ENCODE measurements around the gene PLCG1. TPM values are rescaled to one million over a fixed set of nuclear protein-coding genes. Genes with fewer than 3 reads are reported as not detected.

PLCG1 gene
- total RNA-seq, 1 experiment from 2014 or later = 33.2 TPM

DNA sequence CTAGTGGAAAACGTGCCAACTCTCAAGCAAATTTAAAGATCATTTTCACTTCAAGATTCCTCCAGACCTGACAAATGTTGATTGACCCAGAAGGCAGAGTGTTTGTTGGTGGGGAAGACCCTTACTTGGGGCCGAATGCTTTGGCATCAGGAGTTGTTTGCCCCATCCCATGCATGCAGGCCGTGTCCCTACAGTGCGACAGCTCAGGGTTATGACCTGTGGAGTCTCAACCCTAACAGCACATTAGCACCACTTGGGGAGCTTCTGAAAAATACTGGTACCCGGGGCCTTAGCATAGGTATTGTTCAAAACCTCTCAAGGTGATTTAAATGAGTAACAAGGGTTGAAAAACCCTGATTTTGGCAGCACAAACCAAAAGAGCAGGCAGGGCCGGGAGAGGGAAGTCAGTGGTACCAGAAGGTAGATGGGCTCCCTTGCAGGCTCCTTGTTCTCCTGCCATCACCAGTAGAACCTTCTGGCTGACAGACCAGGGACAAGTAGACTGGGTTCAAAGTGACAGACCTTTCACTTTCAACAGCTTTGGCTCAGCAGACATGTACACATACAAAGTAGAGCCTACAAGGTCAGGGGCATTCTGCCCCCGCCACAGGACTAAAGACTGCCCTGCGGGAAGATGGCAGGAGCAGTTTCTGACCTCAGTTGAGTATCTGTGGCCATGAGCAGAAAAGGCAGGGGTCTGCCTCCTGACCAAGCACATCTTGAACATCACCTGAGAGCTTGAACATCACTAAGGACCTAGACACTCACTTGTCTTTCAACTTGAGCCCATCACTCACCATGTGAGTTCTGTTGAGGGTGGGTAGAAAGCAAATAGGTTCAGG lies 39.6 kb downstream of the PLCG1 start:
- POLR2A ChIA-PET = interaction anchor here (0.9 to 2.6 kb wide), 13 partner anchors 22 to 171 kb away, joined by 3 to 26 read pairs (median 5); partner anchors contain the start of genes LPIN3 and PLCG1
- H3K27ac Mint-ChIP-seq (ENCODE audit: low read depth, unreplicated experiment) = peak overlapping the region; percentile 82
- no TSS peak for BruUV-seq (replicated peaks)
- CTCF ChIA-PET = interaction anchor here (0.9 to 16.9 kb wide), 5 partner anchors 18 to 162 kb away, joined by 3 to 314 read pairs (median 6); partner anchors contain the start of gene LPIN3
- intact Hi-C loops (cut with micrococcal nuclease) = loop anchor here (1.0 kb wide), 1 partner anchor 55 kb away; no protein-coding TSS in a partner anchor
- DNase-seq (ENCODE audit: unreplicated experiment) = no peak
- no peaks in the 10 kb centered on the region for H3K27me3 Mint-ChIP-seq (ENCODE audit: insufficient read depth, unreplicated experiment)
- peaks cover 39% of the 10 kb centered on the region for H3K36me3 Mint-ChIP-seq (ENCODE audit: insufficient read depth, unreplicated experiment)
- TF ChIP-seq, protein P1, sequence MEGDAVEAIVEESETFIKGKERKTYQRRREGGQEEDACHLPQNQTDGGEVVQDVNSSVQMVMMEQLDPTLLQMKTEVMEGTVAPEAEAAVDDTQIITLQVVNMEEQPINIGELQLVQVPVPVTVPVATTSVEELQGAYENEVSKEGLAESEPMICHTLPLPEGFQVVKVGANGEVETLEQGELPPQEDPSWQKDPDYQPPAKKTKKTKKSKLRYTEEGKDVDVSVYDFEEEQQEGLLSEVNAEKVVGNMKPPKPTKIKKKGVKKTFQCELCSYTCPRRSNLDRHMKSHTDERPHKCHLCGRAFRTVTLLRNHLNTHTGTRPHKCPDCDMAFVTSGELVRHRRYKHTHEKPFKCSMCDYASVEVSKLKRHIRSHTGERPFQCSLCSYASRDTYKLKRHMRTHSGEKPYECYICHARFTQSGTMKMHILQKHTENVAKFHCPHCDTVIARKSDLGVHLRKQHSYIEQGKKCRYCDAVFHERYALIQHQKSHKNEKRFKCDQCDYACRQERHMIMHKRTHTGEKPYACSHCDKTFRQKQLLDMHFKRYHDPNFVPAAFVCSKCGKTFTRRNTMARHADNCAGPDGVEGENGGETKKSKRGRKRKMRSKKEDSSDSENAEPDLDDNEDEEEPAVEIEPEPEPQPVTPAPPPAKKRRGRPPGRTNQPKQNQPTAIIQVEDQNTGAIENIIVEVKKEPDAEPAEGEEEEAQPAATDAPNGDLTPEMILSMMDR (IDR thresholded peaks at IDR 0.05; ENCODE audit: unreplicated experiment) = no peak
- H3K4me1 Mint-ChIP-seq (ENCODE audit: insufficient read depth, unreplicated experiment) = peaks cover 15% of the 10 kb centered on the region
- no peaks in the 10 kb centered on the region for H3K9me3 Mint-ChIP-seq (ENCODE audit: unreplicated experiment)
- H3K4me3 Mint-ChIP-seq (ENCODE audit: unreplicated experiment) = no peak overlapping the region

DNA sequence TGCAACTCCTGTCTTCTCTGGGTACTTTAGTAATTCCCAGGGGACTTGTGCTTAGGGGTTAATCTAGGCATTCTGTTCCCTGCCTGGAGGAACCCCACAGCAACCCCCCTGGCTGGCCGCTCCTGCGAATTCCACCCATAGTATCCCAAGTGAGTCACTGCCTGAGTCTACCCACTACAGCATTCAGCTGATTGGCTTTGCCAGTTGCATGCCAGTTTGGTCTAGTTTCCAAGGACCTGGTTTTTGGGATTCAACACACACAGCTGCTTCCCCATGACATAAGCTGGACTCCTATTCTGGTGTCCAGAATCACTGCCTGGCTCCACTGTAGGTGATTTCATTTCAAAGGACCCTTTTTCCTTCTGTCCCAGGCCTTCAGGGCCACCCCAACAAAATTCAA lies 40.3 kb downstream of the PLCG1 start:
- no TSS peak for BruUV-seq (replicated peaks)
- Mint-ChIP-seq H3K27ac (ENCODE audit: low read depth, unreplicated experiment) (peak overlapping the region; percentile 82), H3K9me3 (ENCODE audit: unreplicated experiment) (no peaks in the 10 kb centered on the region), H3K4me3 (ENCODE audit: unreplicated experiment) (no peak overlapping the region), H3K4me1 (ENCODE audit: insufficient read depth, unreplicated experiment) (peaks cover 22% of the 10 kb centered on the region), H3K27me3 (ENCODE audit: insufficient read depth, unreplicated experiment) (no peaks in the 10 kb centered on the region), H3K36me3 (ENCODE audit: insufficient read depth, unreplicated experiment) (peaks cover 35% of the 10 kb centered on the region)
- TF ChIP-seq, protein P1 (IDR thresholded peaks at IDR 0.05; ENCODE audit: unreplicated experiment) = no peak
- peak; percentile 80 for DNase-seq (ENCODE audit: unreplicated experiment)
- ChIA-PET POLR2A (interaction anchor here (0.8 to 2.6 kb wide), 12 partner anchors 23 to 172 kb away, joined by 3 to 26 read pairs (median 3); partner anchors contain the start of genes LPIN3 and PLCG1), CTCF (interaction anchor here (0.6 to 16.9 kb wide), 5 partner anchors 23 to 168 kb away, joined by 3 to 314 read pairs (median 3); partner anchors contain the start of gene LPIN3)
- intact Hi-C loops (cut with micrococcal nuclease) = loop anchor here (1.0 kb wide), 1 partner anchor 55 kb away; no protein-coding TSS in a partner anchor

GRCh38 chr20:41178495-41178894 lies 41.2 kb downstream of the PLCG1 start:
- ChIA-PET POLR2A (interaction anchor here (1.1 to 2.6 kb wide), 5 partner anchors 41 to 162 kb away, joined by 3 to 26 read pairs (median 7); partner anchors contain the start of genes LPIN3 and PLCG1), CTCF (interaction anchor here (9.8 to 16.9 kb wide), 2 partner anchors 53 to 160 kb away, joined by 154 to 314 read pairs; partner anchors contain the start of gene LPIN3)
- DNase-seq (ENCODE audit: unreplicated experiment) = no peak
- no TSS peak for BruUV-seq (replicated peaks)
- Mint-ChIP-seq H3K9me3 (ENCODE audit: unreplicated experiment) (no peaks in the 10 kb centered on the region), H3K27me3 (ENCODE audit: insufficient read depth, unreplicated experiment) (no peaks in the 10 kb centered on the region), H3K4me3 (ENCODE audit: unreplicated experiment) (no peak overlapping the region), H3K27ac (ENCODE audit: low read depth, unreplicated experiment) (peak overlapping the region; percentile 82), H3K36me3 (ENCODE audit: insufficient read depth, unreplicated experiment) (peaks cover 26% of the 10 kb centered on the region), H3K4me1 (ENCODE audit: insufficient read depth, unreplicated experiment) (peaks cover 23% of the 10 kb centered on the region)
- intact Hi-C loops (cut with micrococcal nuclease) = no loop called here
- TF ChIP-seq, protein P1 (IDR thresholded peaks at IDR 0.05; ENCODE audit: unreplicated experiment) = no peak

DNA sequence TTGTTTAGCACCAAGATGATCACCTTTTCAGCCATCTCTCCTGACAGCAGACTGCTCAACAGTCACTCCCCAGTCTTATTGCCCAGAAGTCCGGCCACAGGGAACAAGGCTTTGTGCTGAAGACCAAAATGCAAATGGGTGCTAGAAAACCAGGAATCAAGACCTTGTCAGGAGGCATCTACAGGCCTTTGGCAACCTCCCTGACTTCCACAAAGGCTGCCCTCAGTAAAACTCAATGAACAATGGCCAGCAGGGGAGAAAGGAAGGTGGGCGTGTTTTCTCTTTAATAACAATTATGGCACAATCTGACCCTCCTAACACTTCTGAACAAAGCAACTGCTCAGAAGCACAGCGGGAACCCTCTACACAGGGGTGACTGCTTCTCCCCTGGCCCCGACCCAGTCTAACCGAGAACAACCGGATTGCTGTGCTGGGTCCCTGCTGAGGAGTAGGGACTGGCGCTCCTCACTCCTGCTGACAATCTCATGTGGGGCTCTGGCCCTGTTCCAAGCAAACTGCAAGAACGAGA lies 41.6 kb downstream of the PLCG1 start:
- BruUV-seq (replicated peaks) = no TSS peak
- Mint-ChIP-seq H3K9me3 (ENCODE audit: unreplicated experiment) (no peaks in the 10 kb centered on the region), H3K4me3 (ENCODE audit: unreplicated experiment) (no peak overlapping the region), H3K4me1 (ENCODE audit: insufficient read depth, unreplicated experiment) (peaks cover 23% of the 10 kb centered on the region), H3K27me3 (ENCODE audit: insufficient read depth, unreplicated experiment) (no peaks in the 10 kb centered on the region), H3K27ac (ENCODE audit: low read depth, unreplicated experiment) (peak overlapping the region; percentile 35), H3K36me3 (ENCODE audit: insufficient read depth, unreplicated experiment) (peaks cover 21% of the 10 kb centered on the region)
- ChIA-PET CTCF (interaction anchor here (0.8 kb wide), 1 partner anchor 53 kb away, joined by 3 read pairs; no protein-coding TSS in a partner anchor), POLR2A (no interaction called here)
- no peak for DNase-seq (ENCODE audit: unreplicated experiment)
- intact Hi-C loops (cut with micrococcal nuclease) = no loop called here
- TF ChIP-seq, protein P1 (IDR thresholded peaks at IDR 0.05; ENCODE audit: unreplicated experiment) = no peak
